G401 (cell line): ENCODE measurements around the gene METTL16. TPM values are rescaled to one million over a fixed set of nuclear protein-coding genes. Genes with fewer than 3 reads are reported as not detected.
"Not testable (repeated sequence)": the region's sequence is repeated elsewhere in the genome, so short reads cannot be mapped to it uniquely, and the experiment has no call there.

Experiments
- DNase-seq: peaks from one replicate; pipeline ENCODE4 v3.0.0-alpha.2; 2015; ENCODE audit warnings: low spot score
- in situ Hi-C: cut with HindIII; loops from 2 replicates; pipeline ENCODE4 v1.10.0; 2016; ENCODE audit warnings: low sequenced_read_pairs, mixed read lengths
- total RNA-seq: library from RNA; depleted of rRNA; stranded (reverse); fragments of >200 nt; shearing (Covaris generic); gene quantifications from 2 replicates; pipeline ENCODE4 v1.2.3, GENCODE V29; 2014

METTL16 gene
- total RNA-seq, 1 experiment from 2014 or later: 58.3 TPM

GRCh38 chr17:2459917-2460271, 51.8 kb downstream of the METTL16 start:
- in situ Hi-C loops: no loop called here
- no peak for DNase-seq

- in situ Hi-C loops: no loop called here
- DNase-seq: no peak
Measured at GRCh38 chr17:2457913-2458312, 53.8 kb downstream of the METTL16 start.

- in situ Hi-C loops: no loop called here
- peak; percentile 57 for DNase-seq
Measured at GRCh38 chr17:2456475-2456874, 55.2 kb downstream of the METTL16 start.

GRCh38 chr17:2455956-2456355, 55.7 kb downstream of the METTL16 start:
- DNase-seq: peak; percentile 94
- in situ Hi-C loops: no loop called here

GRCh38 chr17:2453866-2454265, 57.8 kb downstream of the METTL16 start:
- in situ Hi-C loops: no loop called here
- no peak for DNase-seq

GRCh38 chr17:2453325-2453724, 58.4 kb downstream of the METTL16 start:
- in situ Hi-C loops: no loop called here
- no peak for DNase-seq

GRCh38 chr17:2452216-2452750, 59.4 kb downstream of the METTL16 start:
- no peak for DNase-seq
- in situ Hi-C loops: no loop called here

GRCh38 chr17:2450016-2450650, 61.6 kb downstream of the METTL16 start:
- in situ Hi-C loops: no loop called here
- peak; percentile 73 for DNase-seq

- in situ Hi-C loops: no loop called here
- peak; percentile 86 for DNase-seq
Measured at GRCh38 chr17:2449486-2449885, 62.2 kb downstream of the METTL16 start.

GRCh38 chr17:2447479-2447878, 64.2 kb downstream of the METTL16 start:
- in situ Hi-C loops: not testable (repeated sequence)

GRCh38 chr17:2445638-2446037, 66.0 kb downstream of the METTL16 start:
- in situ Hi-C loops: no loop called here
- no peak for DNase-seq

More at GRCh38 chr17:2447479-2447878, 64.2 kb downstream of the METTL16 start:
- DNase-seq: not testable (repeated sequence)

- in situ Hi-C loops: no loop called here
Measured at GRCh38 chr17:2444382-2444781, 67.3 kb downstream of the METTL16 start.

GRCh38 chr17:2442166-2442565, 69.5 kb downstream of the METTL16 start:
- in situ Hi-C loops: no loop called here
- no peak for DNase-seq

More at GRCh38 chr17:2444382-2444781, 67.3 kb downstream of the METTL16 start:
- no peak for DNase-seq

- no peak for DNase-seq
- in situ Hi-C loops: no loop called here
Measured at GRCh38 chr17:2440930-2441329, 70.8 kb downstream of the METTL16 start.

GRCh38 chr17:2439997-2440396, 71.7 kb downstream of the METTL16 start:
- in situ Hi-C loops: not testable (repeated sequence)

GRCh38 chr17:2438823-2439222, 72.9 kb downstream of the METTL16 start:
- in situ Hi-C loops: no loop called here
- no peak for DNase-seq

More at GRCh38 chr17:2439997-2440396, 71.7 kb downstream of the METTL16 start:
- DNase-seq: not testable (repeated sequence)

- in situ Hi-C loops: no loop called here
- DNase-seq: no peak
Measured at GRCh38 chr17:2436316-2436905, 75.3 kb downstream of the METTL16 start.

GRCh38 chr17:2435862-2436261, 75.8 kb downstream of the METTL16 start:
- DNase-seq: peak; percentile 54
- in situ Hi-C loops: no loop called here

- in situ Hi-C loops: no loop called here
- DNase-seq: peak; percentile 73
Measured at GRCh38 chr17:2435181-2435741, 76.4 kb downstream of the METTL16 start.

GRCh38 chr17:2433696-2434095, 78.0 kb downstream of the METTL16 start:
- in situ Hi-C loops: no loop called here
- DNase-seq: no peak
